K562 (cell line): ENCODE results near the gene MAN2A1. TPM values are rescaled to one million over a fixed set of nuclear protein-coding genes. Genes with fewer than 3 reads are reported as not detected.

Experiments used
- ATAC-seq: fragments of 200-7000 bp; cut with Tn5 transposase; 3 replicates; pipeline ENCODE4 v1.9.1; 2020; ENCODE audit warnings: moderate library complexity
- BruUV-seq: library from RNA; stranded (reverse); fragments of 400-500 nt; replicated peaks from 2 replicates; lab custom pipeline; 2021; lab: Mats Ljungman, UMichigan
- CTCF ChIA-PET: fragments of 300-600 bp; formaldehyde crosslinking; extraction: SDS; loops from one replicate; lab custom pipeline; 2021; ENCODE audit warnings: low intra/inter-chr PET ratio; lab: Yijun Ruan, JAX
- POLR2A ChIA-PET: fragments of 300-600, 350-650 bp; sonication (Branson Sonifier 250); formaldehyde crosslinking; extraction: SDS; loops from one replicate; lab custom pipeline; 2021; ENCODE audit warnings: antibody characterized with exemption, inconsistent platforms; lab: Yijun Ruan, JAX
- DNase-seq, 4 experiments: peaks; one replicate each; pipeline versions ENCODE4 v3.0.0 to v3.0.0-alpha.2; 2011 to 2018; ENCODE audit warnings: low spot score in 3 of 4, mixed read lengths in 3 of 4; ENCODE audit errors: extremely low read depth in 1 of 4
- FAIRE-seq: peaks from 2 replicates; lab custom pipeline; 2011; peaks lifted over from hg19 to GRCh38; lab: Jason Lieb, UNC
- H2AFZ ChIP-seq: 2 replicates; pipeline ENCODE4 v1.6.0; 2011; ENCODE audit warnings: low read depth, low read length, control low read depth, inconsistent platforms
- H3K27ac ChIP-seq: fragments of 200-600 bp; 3 replicates; pipeline ENCODE4 v1.8.0; 2011; ENCODE audit warnings: low read depth, mild to moderate bottlenecking, control low read depth, inconsistent platforms, low read length, moderate library complexity, mixed read lengths; ENCODE audit errors: extremely low read depth
- H3K27me3 ChIP-seq, 2 experiments: fragments of 300-600 bp in 1 of 2; 2 replicates in 1 of 2; 3 replicates in 1 of 2; pipeline versions ENCODE4 v1.6.0 to v1.8.0; 2011; ENCODE audit warnings: inconsistent platforms in 2 of 2, low read length in 2 of 2, mild to moderate bottlenecking in 1 of 2, mixed read lengths in 1 of 2, moderate library complexity in 1 of 2; ENCODE audit not compliant: control insufficient read depth in 2 of 2, insufficient read depth in 2 of 2
- H3K36me3 ChIP-seq: fragments of 300-600 bp; 3 replicates; pipeline ENCODE4 v1.8.0; 2011; ENCODE audit warnings: mild to moderate bottlenecking, low read length, inconsistent platforms; ENCODE audit not compliant: control insufficient read depth, insufficient read depth
- H3K4me1 ChIP-seq, 2 experiments: fragments of 200-600 bp in 1 of 2; replicated peaks in 1 of 2; 2 replicates in 1 of 2; 3 replicates in 1 of 2; pipeline versions ENCODE4 v1.5.1 to v1.8.0; 2011; ENCODE audit warnings: inconsistent platforms in 2 of 2, low read length in 2 of 2, mild to moderate bottlenecking in 1 of 2, mixed read lengths in 1 of 2, moderate library complexity in 1 of 2; ENCODE audit not compliant: control insufficient read depth in 2 of 2, insufficient read depth in 2 of 2
- H3K4me2 ChIP-seq: 2 replicates; pipeline ENCODE4 v1.6.1; 2011; ENCODE audit warnings: low read length, control low read depth, inconsistent platforms, mixed read lengths; ENCODE audit not compliant: insufficient read depth
- H3K4me3 ChIP-seq: fragments of 200-600 bp; sonication (generic), shearing (Covaris generic); 2 replicates; pipeline ENCODE4 v1.5.1; 2016; ENCODE audit warnings: control low read depth, inconsistent platforms
- H3K79me2 ChIP-seq: fragments of 200-600 bp; 3 replicates; pipeline ENCODE4 v1.8.0; 2011; ENCODE audit warnings: low read length, inconsistent platforms; ENCODE audit not compliant: control insufficient read depth, insufficient read depth
- H3K9ac ChIP-seq, 2 experiments: 2 replicates each; pipeline versions ENCODE4 v1.6.0 to v1.6.1; 2011; ENCODE audit warnings: low read depth in 2 of 2, low read length in 2 of 2, control low read depth in 1 of 2, inconsistent platforms in 1 of 2, mild to moderate bottlenecking in 1 of 2, mixed read lengths in 1 of 2; ENCODE audit not compliant: insufficient read depth in 1 of 2
- H3K9me1 ChIP-seq: one replicate; pipeline ENCODE4 v1.6.0; 2011; ENCODE audit warnings: inconsistent platforms, mild to moderate bottlenecking, low read length, moderate library complexity; ENCODE audit not compliant: control insufficient read depth, insufficient read depth
- H3K9me3 ChIP-seq: replicated peaks from 2 replicates; pipeline ENCODE4 v1.5.1; 2011; ENCODE audit warnings: low read depth, low read length, inconsistent platforms; ENCODE audit not compliant: control insufficient read depth, insufficient read depth
- H4K20me1 ChIP-seq: replicated peaks from 2 replicates; pipeline ENCODE4 v1.6.1; 2011; ENCODE audit warnings: low read length, inconsistent platforms, mixed read lengths; ENCODE audit not compliant: control insufficient read depth, insufficient read depth
- C11orf30 ChIP-seq: fragments of 450-650 bp; IDR thresholded peaks from 2 replicates; pipeline ENCODE4 v1.6.1; 2016; ENCODE audit warnings: low read depth, mild to moderate bottlenecking
- HDAC2 ChIP-seq: fragments of 450-650 bp; IDR thresholded peaks from 2 replicates; pipeline ENCODE4 v1.6.1; 2016; ENCODE audit warnings: mild to moderate bottlenecking
- RBM22 ChIP-seq: fragments of 200-400 bp; formaldehyde crosslinking; IDR thresholded peaks from 2 replicates; pipeline ENCODE4 v1.6.1; 2018; ENCODE audit warnings: low read length, low read depth; ENCODE audit not compliant: poor library complexity, severe bottlenecking
- RFX5 ChIP-seq: IDR thresholded peaks from 2 replicates; pipeline ENCODE4 v1.6.1; 2011; ENCODE audit warnings: low read depth, mild to moderate bottlenecking, improper control_type of control experiment, low read length
- SLC30A9 ChIP-seq: fragments of 250-450 bp; sonication (Bioruptor Pico); IDR thresholded peaks from 2 replicates; pipeline ENCODE4 v1.8.0; 2022; ENCODE audit warnings: mild to moderate bottlenecking, moderate library complexity
- ZNF551 ChIP-seq: fragments of 250-450 bp; sonication (Bioruptor Pico); IDR thresholded peaks from 2 replicates; pipeline ENCODE4 v1.5.0; 2021; ENCODE audit warnings: mild to moderate bottlenecking, moderate library complexity
- WGBS: fragments of 100-300 bp; shearing (Covaris generic); methylation state at CpG from one replicate; pipeline ENCODE4 v1.1.6; 2016; ENCODE audit warnings: low coverage, mixed read lengths; ENCODE audit not compliant: insufficient coverage; ENCODE audit errors: missing lambda C conversion rate; 5-methylcytosine and 5-hydroxymethylcytosine counted together
- in situ Hi-C: fragments of 300-500 bp; cut with MboI; formaldehyde crosslinking; loops from 4 replicates; pipeline ENCODE4 v1.15.0; 2018; ENCODE audit warnings: inconsistent platforms, mixed read lengths
- intact Hi-C: fragments of 100-400 bp; cut with micrococcal nuclease; formaldehyde crosslinking; loops from 2 replicates; pipeline ENCODE4 v1.14.2; 2022
- polyA plus RNA-seq, 8 experiments: library from polyadenylated mRNA; depleted of rRNA in 4 of 8; stranded (reverse) in 5 of 8; unstranded in 3 of 8; fragments of >200 nt; fragmentation: Nextera tagmentation in 2 of 8; fragmentation: Illumina TruSeq in 1 of 8; extraction: Ambion mirVana in 2 of 8; extraction: Trizol in 1 of 8; gene quantifications; 2 replicates each; pipeline versions ENCODE4 v1.2.1 to v1.2.3, GENCODE V29; 2011 to 2014; ENCODE audit warnings: inconsistent platforms in 1 of 8, missing spikeins in 1 of 8
- total RNA-seq, 7 experiments: library from RNA; depleted of rRNA in 6 of 7; stranded (reverse); fragments of >200 nt in 6 of 7; fragmentation: Illumina TruSeq in 2 of 7; extraction: Trizol in 2 of 7; gene quantifications; 2 replicates each; pipeline versions ENCODE4 v1.2.1 to v1.2.3, GENCODE V29; 2011 to 2021; ENCODE audit warnings: low replicate concordance in 1 of 7
- TF ChIP-seq, protein P1 (sequence below): sonication (generic); formaldehyde crosslinking; IDR thresholded peaks from 2 replicates; pipeline ENCODE4 v1.8.1; 2023; ENCODE audit warnings: missing genetic modification reagents, mild to moderate bottlenecking, borderline replicate concordance
- TF ChIP-seq, protein P2 (sequence below): sonication (generic); formaldehyde crosslinking; IDR thresholded peaks from 2 replicates; pipeline ENCODE4 v1.8.1; 2023; ENCODE audit warnings: mild to moderate bottlenecking, missing genetic modification reagents

Gene MAN2A1
- total and polyA plus RNA-seq, 9 of the 15 experiments (the other 6 are each of a cell fraction or from before 2014, with no cell fraction given) = 5.2 to 32.0 (median 19.8) TPM

GRCh38 chr5:109901628-109901981 is 211.9 kb downstream of the MAN2A1 start:
- DNase-seq (no peak), FAIRE-seq (no peak), ATAC-seq (no peak)
- no peaks in the 10 kb centered on the region for H4K20me1 ChIP-seq
- TF ChIP-seq RFX5 = no peak
- TF ChIP-seq, protein P1, sequence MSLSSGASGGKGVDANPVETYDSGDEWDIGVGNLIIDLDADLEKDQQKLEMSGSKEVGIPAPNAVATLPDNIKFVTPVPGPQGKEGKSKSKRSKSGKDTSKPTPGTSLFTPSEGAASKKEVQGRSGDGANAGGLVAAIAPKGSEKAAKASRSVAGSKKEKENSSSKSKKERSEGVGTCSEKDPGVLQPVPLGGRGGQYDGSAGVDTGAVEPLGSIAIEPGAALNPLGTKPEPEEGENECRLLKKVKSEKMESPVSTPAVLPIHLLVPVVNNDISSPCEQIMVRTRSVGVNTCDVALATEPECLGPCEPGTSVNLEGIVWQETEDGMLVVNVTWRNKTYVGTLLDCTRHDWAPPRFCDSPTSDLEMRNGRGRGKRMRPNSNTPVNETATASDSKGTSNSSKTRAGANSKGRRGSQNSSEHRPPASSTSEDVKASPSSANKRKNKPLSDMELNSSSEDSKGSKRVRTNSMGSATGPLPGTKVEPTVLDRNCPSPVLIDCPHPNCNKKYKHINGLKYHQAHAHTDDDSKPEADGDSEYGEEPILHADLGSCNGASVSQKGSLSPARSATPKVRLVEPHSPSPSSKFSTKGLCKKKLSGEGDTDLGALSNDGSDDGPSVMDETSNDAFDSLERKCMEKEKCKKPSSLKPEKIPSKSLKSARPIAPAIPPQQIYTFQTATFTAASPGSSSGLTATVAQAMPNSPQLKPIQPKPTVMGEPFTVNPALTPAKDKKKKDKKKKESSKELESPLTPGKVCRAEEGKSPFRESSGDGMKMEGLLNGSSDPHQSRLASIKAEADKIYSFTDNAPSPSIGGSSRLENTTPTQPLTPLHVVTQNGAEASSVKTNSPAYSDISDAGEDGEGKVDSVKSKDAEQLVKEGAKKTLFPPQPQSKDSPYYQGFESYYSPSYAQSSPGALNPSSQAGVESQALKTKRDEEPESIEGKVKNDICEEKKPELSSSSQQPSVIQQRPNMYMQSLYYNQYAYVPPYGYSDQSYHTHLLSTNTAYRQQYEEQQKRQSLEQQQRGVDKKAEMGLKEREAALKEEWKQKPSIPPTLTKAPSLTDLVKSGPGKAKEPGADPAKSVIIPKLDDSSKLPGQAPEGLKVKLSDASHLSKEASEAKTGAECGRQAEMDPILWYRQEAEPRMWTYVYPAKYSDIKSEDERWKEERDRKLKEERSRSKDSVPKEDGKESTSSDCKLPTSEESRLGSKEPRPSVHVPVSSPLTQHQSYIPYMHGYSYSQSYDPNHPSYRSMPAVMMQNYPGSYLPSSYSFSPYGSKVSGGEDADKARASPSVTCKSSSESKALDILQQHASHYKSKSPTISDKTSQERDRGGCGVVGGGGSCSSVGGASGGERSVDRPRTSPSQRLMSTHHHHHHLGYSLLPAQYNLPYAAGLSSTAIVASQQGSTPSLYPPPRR = no peak
- TF ChIP-seq HDAC2 = no peak
- no peak for TF ChIP-seq RBM22
- TF ChIP-seq, protein P2, sequence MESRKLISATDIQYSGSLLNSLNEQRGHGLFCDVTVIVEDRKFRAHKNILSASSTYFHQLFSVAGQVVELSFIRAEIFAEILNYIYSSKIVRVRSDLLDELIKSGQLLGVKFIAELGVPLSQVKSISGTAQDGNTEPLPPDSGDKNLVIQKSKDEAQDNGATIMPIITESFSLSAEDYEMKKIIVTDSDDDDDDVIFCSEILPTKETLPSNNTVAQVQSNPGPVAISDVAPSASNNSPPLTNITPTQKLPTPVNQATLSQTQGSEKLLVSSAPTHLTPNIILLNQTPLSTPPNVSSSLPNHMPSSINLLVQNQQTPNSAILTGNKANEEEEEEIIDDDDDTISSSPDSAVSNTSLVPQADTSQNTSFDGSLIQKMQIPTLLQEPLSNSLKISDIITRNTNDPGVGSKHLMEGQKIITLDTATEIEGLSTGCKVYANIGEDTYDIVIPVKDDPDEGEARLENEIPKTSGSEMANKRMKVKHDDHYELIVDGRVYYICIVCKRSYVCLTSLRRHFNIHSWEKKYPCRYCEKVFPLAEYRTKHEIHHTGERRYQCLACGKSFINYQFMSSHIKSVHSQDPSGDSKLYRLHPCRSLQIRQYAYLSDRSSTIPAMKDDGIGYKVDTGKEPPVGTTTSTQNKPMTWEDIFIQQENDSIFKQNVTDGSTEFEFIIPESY = no peak
- no peak for TF ChIP-seq ZNF551 (CRISPR knock-in tag)
- no peak for TF ChIP-seq C11orf30
- no peak for TF ChIP-seq SLC30A9 (CRISPR knock-in tag)
- H3K4me2 ChIP-seq = no peak overlapping the region
- no peaks in the 10 kb centered on the region for H3K9me1 ChIP-seq
- WGBS = 0% methylated on average over 1 of the region's 1 CpG
- ChIA-PET CTCF (no interaction called here), POLR2A (no interaction called here)
- H3K4me3 ChIP-seq = no peak overlapping the region
- peaks cover 0 to 4% of the 10 kb centered on the region in 2 experiments; a peak in 1 of 5 replicates for H3K27me3 ChIP-seq
- no peaks in the 10 kb centered on the region for H3K79me2 ChIP-seq
- H3K4me1 ChIP-seq = no peaks in the 10 kb centered on the region
- intact Hi-C loops (no loop called here), in situ Hi-C loops (no loop called here)
- H3K36me3 ChIP-seq = no peaks in the 10 kb centered on the region
- H2AFZ ChIP-seq = no peak overlapping the region
- H3K27ac ChIP-seq = no peak overlapping the region
- BruUV-seq = no TSS peak
- no peak overlapping the region for H3K9ac ChIP-seq
- no peaks in the 10 kb centered on the region for H3K9me3 ChIP-seq
